ENCODE measurements around the gene KLK2. TPM values are rescaled to one million over a fixed set of nuclear protein-coding genes. Genes with fewer than 3 reads are reported as not detected.

The KLK2 gene
- total and polyA plus RNA-seq, 2 of the 4 experiments (the other 2 are of a cell fraction) = not detected

GRCh38 chr19:50909240-50910070 is 36.2 kb downstream of the KLK2 start (continued):
- TF ChIP-seq RCOR1 (IDR thresholded peaks at IDR 0.05; ENCODE audit: insufficient replicate concordance, low read length) = no peak

GRCh38 chr19:50910722-50911121 is 37.5 kb downstream of the KLK2 start:
- H2AFZ ChIP-seq (replicated peaks; ENCODE audit: low read length, poor library complexity) = no peak overlapping the region
- H3K9ac ChIP-seq (ENCODE audit: low read depth, low read length) = no peak overlapping the region
- dilution Hi-C loops (cut with HindIII; ENCODE audit: low sequenced_read_pairs, unreplicated experiment) (no loop called here), intact Hi-C loops (cut with micrococcal nuclease) (no loop called here), in situ Hi-C loops (cut with MboI; ENCODE audit: low sequenced_read_pairs) (no loop called here)
- H3K4me3 ChIP-seq (ENCODE audit: insufficient read depth, low read depth, low read length) = no peak overlapping the region
- no peak for ATAC-seq (ENCODE audit: low read depth)
- no peak overlapping the region for H2BK120ac ChIP-seq (ENCODE audit: low read depth, low read length)
- no peak overlapping the region for H4K5ac ChIP-seq (ENCODE audit: low read depth, low read length)
- H3K56ac ChIP-seq (ENCODE audit: extremely low read depth, insufficient read depth, low read length) = no peak overlapping the region
- H2BK5ac ChIP-seq (ENCODE audit: low read depth, low read length, poor library complexity, severe bottlenecking) = no peak overlapping the region
- no peak overlapping the region for H4K91ac ChIP-seq (ENCODE audit: insufficient read depth, low read depth, low read length)
- H3K79me1 ChIP-seq (ENCODE audit: low read depth in 1 of 2, low read length in 2 of 2) = no peaks in the 10 kb centered on the region
- H2AK5ac ChIP-seq (ENCODE audit: low read depth, low read length) = no peak overlapping the region
- no CpG with 5 or more reads among the region's 4 CpGs for WGBS, 2 experiments (ENCODE audit: extremely low coverage in 2 of 2, insufficient read length in 1 of 2)
- no peak overlapping the region for H4K8ac ChIP-seq (ENCODE audit: low read depth in 2 of 2, low read length in 2 of 2)
- no peak overlapping the region for H3K23ac ChIP-seq (ENCODE audit: low read depth, low read length)
- H3K9me1 ChIP-seq (ENCODE audit: insufficient read depth, low read length) = no peaks in the 10 kb centered on the region
- no peak overlapping the region for H2BK15ac ChIP-seq (ENCODE audit: low read depth, low read length)
- no peak overlapping the region for H3K4ac ChIP-seq (ENCODE audit: low read depth, low read length)
- no peak overlapping the region for H2AK9ac ChIP-seq (replicated peaks; ENCODE audit: low read depth, low read length, poor library complexity)
- H2BK20ac ChIP-seq (ENCODE audit: low read depth, low read length) = no peak overlapping the region
- ChIA-PET CTCF (interaction anchor here (1.2 kb wide), 1 partner anchor 11 kb away, joined by 3 read pairs; no protein-coding TSS in a partner anchor), POLR2A (ENCODE audit: unreplicated experiment) (no interaction called here)
- H3K27me3 ChIP-seq (ENCODE audit: control insufficient read depth, insufficient read depth, low read length) = peaks cover 11% of the 10 kb centered on the region
- no peak overlapping the region for H3K18ac ChIP-seq (ENCODE audit: low read depth, low read length)
- TF ChIP-seq RFX5 (IDR thresholded peaks at IDR 0.05; ENCODE audit: low read depth, low read length) = no peak
- TF ChIP-seq CHD1 (IDR thresholded peaks at IDR 0.05; ENCODE audit: low read depth, low read length) = no peak
- TF ChIP-seq SMC3 (IDR thresholded peaks at IDR 0.05; ENCODE audit: low read depth, low read length) = no peak
- no peak for TF ChIP-seq RAD21 (IDR thresholded peaks at IDR 0.05; ENCODE audit: low read length)
- TF ChIP-seq CTCF (conservative IDR thresholded peaks at IDR 0.05; ENCODE audit: low read depth, low read length) = no peak
- TF ChIP-seq USF2 (IDR thresholded peaks at IDR 0.05; ENCODE audit: low read depth, low read length) = no peak
- no peak for TF ChIP-seq POLR2A (IDR thresholded peaks at IDR 0.05; ENCODE audit: low read depth, low read length)
- no peak for TF ChIP-seq BHLHE40 (IDR thresholded peaks at IDR 0.05; ENCODE audit: low read depth, low read length)
- no peak for TF ChIP-seq ELK1 (IDR thresholded peaks at IDR 0.05; ENCODE audit: borderline replicate concordance, low read depth, low read length)
- TF ChIP-seq RCOR1 (IDR thresholded peaks at IDR 0.05; ENCODE audit: insufficient replicate concordance, low read length) = no peak
- no peak for TF ChIP-seq MXI1 (IDR thresholded peaks at IDR 0.05; ENCODE audit: borderline replicate concordance, low read depth, low read length)
- no peak for TF ChIP-seq NFE2L2 (IDR thresholded peaks at IDR 0.05; ENCODE audit: low read depth, low read length)
- no peaks in the 10 kb centered on the region for H3K9me3 ChIP-seq (ENCODE audit: control insufficient read depth, insufficient read depth, low read length)
- no peak overlapping the region for H3K14ac ChIP-seq (replicated peaks; ENCODE audit: low read depth, low read length)
- H3K4me1 ChIP-seq (ENCODE audit: control insufficient read depth, insufficient read depth, low read length) = no peaks in the 10 kb centered on the region
- no peak for DNase-seq
- no TSS peak for BruUV-seq (replicated peaks)
- no peak overlapping the region for H3K4me2 ChIP-seq (ENCODE audit: low read depth, low read length)
- H3K27ac ChIP-seq (ENCODE audit: insufficient read depth, low read length) = no peak overlapping the region
- H3K36me3 ChIP-seq (ENCODE audit: control insufficient read depth, insufficient read depth, low read length) = no peaks in the 10 kb centered on the region
- H4K20me1 ChIP-seq (ENCODE audit: insufficient read depth, low read length) = no peaks in the 10 kb centered on the region
